SW480 (cell line): ENCODE data around the gene KRT28.

Source experiments
- DNase-seq: peaks from one replicate; pipeline ENCODE4 v3.0.0-alpha.2; 2016; ENCODE audit warnings: low spot score

The KRT28 gene, protein sequence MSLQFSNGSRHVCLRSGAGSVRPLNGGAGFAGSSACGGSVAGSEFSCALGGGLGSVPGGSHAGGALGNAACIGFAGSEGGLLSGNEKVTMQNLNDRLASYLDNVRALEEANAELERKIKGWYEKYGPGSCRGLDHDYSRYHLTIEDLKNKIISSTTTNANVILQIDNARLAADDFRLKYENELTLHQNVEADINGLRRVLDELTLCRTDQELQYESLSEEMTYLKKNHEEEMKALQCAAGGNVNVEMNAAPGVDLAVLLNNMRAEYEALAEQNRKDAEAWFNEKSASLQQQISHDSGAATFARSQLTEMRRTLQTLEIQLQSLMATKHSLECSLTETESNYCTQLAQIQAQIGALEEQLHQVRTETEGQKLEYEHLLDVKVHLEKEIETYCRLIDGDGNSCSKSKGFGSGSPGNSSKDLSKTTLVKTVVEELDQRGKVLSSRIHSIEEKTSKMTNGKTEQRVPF

DNA sequence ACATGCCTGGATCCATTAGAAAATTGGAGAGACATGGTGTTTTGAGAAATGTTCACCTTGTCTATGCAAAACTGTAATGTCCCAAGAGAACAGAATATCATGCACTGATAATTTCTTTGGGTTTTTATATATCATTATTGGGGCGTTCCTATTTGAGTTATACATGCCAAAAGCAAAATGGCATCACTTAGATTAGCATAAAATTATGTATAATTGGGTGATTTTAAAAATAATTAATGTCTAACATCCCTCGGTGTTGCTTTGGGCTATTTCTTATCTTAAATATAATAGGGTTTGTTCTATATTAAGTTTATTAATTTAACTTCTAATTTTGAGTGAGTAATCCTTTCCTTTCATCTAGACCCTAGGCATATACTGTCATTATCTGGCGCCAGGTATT, at the start of gene KRT28:
TSS of gene KRT28 (minus strand) at position 101 of the 400 bp plus-strand sequence. CDS start at position 35, 66 bp downstream.
- DNase-seq: no peak

DNA sequence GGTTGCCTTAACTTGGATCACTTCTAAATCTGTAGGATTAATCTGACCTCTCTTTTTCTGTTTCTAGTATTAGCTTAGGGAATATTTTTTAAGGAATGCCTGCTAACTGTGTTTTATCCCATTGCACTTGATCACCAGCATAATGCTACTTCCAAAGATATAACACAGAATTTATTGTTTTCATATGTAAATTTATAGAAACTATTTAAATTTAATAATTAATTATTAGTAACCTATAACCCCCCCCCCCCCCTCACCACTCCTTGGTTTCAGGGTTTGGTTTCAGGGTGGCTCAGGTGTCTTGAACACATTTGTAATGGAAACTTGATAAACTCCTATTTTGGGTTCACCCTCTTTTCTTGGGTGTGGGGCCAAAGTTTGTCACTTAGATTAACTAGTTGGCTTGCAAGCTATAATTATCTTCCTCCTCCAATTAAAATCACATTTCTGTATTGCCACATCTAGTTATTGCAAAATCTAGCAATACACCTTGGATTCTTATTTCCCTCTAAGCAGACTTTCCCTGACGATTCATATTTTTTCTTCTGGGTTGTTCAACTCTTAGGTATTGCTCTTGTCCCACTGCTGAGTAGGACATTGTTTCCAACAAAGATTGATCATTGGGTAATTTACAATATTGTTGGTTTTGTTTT, 49.0 kb upstream of the KRT28 start:
- no peak for DNase-seq

DNA sequence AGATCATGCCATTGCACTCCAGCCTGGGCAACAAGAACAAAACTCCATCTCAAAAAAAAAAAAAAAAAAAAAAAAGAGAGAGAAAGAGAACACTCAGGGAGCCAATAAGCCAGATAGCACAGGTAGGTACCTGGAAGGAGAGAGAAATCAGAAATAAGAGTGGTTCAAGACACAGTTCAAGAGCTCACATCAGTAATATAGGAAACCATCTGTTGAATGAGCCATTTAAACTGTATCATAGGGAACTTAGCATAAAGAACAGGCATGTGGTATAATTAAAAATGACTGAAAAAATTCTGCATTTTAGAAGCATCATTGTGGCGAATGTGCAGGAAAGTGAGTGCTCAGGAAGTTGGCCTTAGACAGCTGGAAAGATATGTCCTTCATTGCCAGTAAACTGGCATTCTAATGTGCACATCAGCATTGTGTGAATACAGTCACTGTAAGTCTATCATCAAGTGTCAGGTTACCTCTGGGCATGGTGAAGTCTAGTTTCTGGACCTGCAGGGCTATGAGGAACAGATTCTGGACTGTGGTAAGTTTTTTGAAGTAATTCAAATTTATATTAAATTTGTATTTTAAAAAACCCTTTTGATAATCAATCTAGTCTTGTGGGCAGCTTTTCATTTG, 46.9 kb upstream of the KRT28 start:
- no peak for DNase-seq

DNA sequence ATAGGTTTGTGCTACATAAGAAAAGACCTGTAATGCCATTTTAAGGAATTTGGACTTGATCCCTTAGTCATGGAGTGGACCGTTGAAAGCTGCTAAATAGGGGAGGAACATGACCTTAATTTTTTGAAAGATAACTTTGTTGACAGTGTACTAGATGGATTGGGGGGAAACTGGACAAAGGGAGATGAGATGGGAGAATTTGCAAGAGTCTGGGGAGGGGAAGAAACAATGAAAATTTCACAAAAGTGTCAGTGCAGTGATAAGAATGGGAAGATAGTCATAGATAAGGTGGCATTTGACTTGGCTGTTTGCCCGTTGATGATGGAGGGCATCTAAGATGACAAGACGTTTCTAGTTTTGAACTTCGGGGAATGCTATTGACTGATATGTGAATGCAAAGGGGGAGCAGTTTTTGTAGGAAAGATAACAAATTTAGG, 44.9 kb upstream of the KRT28 start:
- no peak for DNase-seq

DNA sequence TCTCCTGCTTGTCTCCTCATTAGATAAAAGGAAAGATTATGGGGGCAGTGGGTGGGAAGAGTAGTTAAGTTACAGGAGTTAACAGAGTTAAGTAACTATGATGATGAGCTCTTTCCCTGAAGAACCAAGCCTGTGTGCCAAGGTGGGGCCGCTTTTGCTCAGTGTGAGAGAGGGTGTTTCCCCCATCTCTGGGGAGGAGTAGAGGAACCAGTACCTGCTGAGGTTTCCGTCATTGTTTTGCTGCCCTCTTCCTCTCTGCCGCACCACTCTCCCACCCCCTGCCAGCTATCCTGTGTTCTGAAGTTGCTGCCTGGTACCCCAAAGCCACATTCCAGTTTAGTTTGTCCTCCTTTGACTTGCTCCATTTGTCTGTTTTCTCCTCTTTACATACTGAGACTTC, 43.5 kb upstream of the KRT28 start:
- DNase-seq: no peak

DNA sequence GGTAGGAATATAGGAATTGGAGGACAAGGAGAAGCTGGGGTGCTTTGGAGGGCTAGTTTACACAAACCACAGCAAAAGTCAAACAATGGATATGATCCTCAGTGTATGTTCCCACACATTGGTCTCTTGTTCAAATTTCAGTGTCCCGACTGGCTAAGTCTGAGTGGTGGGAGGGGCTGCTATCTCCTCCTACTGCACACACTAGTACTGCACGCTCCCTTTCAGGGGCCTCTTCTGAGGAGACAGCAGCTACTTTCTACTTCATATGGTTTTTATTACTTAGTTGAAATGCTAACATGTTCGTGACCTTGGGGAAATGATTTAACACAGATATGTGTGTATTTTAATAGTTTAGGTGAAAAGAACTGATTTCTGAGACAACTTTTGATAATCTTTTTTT, 41.5 kb upstream of the KRT28 start:
- DNase-seq: no peak

DNA sequence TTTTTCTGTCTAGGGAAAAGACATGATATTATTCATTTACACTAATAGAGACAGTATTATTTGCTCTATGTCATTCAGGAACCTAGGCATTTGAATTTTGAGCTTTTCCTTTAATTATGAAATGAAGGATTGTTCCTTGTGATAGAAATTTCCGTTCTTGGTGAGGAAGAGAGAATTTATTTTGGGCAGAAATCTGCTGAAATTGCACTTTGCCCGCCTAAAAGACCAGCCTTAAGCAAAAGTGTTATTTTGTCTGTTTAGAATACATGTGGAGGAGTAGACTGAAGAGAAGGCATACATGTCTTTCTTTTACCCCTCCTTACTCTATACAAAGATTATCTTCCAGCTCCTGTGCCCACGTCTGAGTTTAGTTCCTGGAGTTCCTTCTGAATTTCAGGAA, 39.4 kb upstream of the KRT28 start:
- no peak for DNase-seq

DNA sequence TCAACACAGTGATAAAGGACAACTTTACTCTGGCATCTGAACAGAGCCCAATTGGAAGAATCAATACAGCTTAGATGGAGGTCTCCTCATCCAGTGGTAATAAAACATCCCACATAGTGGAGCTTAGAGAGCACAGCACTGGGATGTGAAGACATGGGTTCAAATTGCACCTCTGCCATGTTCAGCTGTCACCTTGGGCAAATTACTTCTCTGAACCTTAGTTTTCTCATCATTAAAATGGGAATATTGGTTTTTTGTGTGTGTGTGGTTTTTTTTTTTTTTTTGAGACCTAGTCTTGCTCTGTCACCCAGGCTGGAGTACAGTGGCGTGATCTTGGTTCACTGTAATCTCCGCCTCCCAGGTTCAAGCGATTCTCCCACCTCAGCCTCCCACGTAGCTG, 36.3 kb upstream of the KRT28 start:
- no peak for DNase-seq

DNA sequence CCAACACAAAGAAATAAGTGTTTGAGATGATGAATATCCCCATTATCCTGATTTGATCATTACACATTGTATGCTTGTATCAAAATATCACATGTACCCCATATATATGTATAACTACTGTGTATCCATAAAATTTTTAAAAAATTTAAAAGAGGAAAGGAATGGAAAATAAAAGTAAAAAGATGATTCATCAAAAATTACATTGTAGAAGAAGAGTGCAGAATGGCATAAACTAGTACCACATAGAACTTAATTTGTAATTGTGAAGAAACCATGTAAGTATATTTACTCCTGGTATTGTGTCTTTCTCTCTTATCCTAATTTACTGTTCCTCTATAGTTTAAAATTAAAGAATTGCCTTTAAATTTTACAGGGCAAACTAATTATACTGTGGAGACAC, 34.1 kb upstream of the KRT28 start:
- DNase-seq: no peak

DNA sequence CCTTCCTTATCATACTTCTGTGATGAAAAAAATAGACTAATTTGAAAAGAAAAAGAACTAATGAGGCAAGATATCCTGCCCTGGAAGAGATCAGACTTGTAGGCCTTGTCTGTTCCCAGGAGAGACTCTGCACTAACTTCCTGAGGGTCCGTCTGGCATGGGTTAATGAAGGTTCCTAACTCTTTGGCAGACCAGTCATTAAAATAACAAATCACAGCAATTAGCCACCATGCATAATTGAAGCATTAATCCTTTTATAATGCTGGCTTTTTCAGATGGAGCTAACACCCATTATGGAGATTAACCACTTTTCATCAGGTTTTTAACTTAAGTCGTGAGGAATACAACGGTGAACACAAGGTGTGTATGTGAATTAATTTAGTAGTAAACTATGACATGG, 33.1 kb upstream of the KRT28 start:
- no peak for DNase-seq

DNA sequence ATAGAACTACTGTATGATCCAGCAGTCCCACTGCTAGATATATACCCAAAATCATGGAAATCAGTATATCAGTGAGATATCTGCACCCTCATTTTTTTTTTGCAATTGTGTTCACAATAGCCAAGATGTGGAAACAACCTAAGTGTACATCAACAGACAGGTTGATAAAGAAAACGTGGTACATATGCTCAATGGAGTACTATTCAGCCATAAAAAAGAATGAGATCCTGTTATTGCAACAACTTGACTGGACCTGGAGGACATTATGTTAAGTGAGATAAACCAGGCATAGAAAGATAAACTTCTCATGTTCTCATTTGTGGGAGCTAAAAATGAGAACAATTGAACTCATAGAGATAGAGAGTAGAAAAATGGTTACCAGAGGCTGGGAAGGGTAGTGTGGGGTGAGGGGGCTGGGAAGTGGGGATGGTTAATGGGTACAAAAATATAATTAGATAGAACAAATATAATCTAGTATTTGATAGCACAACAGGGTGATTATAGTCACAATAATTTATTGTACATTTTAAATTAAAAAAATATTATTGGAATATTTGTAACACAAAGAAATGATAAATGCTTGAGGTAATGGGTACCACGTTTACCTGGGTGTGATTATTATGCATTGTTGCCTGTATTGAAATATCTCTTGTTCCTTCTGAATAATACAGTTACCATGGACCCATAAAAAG, 30.5 kb upstream of the KRT28 start:
- DNase-seq: no peak

DNA sequence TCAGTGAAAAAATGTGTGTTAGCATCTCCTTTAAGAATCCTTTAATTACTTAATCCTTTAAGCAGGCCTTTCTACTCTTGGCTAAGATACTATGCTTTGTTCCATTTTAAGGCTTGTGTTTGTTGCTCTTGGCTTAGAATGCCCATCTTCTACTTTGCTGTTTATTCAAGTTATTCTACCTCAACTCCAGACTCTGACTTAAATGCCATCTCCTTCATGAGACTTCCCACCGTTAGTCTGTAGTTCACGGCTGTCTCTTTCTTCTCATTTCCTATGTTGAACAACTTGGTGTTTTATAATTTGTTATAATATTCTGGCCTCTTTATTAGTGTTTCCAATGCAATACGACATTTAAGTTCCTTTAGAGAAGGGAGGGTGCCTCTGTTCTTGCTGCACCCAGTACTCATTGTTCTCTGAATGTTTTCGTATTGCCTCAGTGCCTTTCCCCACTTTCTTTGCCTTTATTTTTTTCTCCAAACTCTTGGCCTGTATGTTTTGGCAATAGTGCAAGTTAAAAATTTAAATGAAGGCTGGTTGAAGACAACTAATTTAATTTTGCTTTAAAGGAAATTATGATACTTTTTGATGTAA, 28.8 kb upstream of the KRT28 start:
- no peak for DNase-seq

DNA sequence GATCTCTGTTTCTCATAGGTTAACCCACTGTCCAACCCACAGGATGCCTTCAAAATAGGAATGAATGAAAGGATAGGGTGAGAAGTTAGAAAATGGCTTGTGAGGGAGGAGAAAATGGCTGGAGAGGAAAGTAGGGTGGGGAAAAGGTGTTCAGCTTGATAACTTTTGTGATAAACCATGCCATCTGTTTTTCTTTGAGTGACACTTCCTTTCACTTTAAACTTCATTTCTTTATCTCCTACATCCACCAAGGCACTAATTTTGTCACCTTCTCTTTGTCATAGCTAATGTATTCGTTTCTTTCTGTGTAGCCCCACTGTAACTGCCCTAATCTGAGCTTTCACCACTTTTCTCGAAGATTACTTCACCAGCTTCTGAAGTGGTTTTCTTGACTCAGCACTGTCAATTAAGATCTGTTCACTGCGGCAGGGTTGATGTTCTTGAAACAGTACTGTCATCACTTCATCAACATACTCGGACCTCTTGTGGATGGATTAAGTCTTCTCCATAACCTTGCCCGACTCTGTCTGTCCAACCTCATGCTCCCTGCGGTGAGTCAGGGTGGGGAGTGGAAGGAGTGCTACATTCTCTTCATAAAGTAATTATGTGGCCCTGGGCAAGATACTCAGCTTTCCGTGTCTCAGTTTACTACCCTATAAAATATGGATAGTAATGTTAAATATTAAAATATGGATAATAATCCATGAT, 28.1 kb upstream of the KRT28 start:
- DNase-seq: no peak

DNA sequence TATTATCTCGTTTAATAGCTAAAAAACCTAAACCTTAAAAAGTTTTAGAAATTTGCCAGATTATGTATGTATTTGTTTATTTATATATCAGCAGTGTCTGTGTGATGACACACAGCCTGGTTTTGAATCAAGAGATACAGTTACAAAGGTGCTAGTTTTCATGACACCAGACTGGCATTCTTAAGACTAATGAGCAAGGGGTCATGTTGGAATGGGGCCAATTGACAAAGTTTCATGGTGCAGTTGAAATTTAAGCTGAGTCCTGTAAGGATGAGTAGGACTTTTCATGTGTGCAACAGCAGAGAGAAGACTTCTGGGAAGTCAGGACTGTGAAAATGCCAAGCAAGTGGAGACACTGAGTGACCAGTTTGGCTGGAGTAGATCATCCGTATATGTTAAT, 25.8 kb upstream of the KRT28 start:
- DNase-seq: no peak

DNA sequence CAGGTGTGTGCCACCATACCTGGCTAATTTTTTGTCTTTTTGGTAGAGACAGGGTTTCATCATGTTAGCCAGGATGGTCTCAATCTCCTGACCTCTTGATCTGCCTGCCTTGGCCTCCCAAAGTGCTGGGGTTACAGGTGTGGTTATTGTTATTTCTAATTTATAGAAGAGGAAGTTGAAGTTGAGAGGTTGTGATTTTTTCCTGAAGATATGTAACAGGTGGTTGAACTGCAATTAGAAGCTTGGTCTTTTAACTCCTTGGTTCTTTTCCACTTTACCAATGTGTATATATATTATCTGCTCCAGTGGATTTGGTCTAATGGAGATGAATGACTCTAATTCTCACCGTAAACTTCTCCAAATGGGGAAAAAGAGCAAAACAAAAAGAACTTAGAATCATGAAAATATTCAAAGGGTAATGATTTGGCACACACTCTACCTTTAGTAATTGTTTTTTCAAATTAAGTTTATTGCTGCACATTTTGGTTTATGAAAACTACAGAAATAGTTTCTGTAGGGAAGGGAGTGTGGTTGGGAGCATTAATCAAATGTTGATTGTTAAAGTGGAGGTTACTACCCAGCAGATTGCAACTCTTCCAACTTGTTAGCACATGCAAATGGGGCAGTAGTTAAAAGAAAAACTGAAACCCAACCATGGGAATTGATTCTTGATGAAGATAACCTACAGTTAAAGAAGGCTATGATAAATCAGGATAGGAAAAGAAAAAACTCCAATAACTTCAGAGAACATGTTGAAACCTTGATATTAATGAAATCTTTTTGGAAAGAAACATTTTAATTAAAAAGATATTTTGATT, 24.5 kb upstream of the KRT28 start:
- no peak for DNase-seq

DNA sequence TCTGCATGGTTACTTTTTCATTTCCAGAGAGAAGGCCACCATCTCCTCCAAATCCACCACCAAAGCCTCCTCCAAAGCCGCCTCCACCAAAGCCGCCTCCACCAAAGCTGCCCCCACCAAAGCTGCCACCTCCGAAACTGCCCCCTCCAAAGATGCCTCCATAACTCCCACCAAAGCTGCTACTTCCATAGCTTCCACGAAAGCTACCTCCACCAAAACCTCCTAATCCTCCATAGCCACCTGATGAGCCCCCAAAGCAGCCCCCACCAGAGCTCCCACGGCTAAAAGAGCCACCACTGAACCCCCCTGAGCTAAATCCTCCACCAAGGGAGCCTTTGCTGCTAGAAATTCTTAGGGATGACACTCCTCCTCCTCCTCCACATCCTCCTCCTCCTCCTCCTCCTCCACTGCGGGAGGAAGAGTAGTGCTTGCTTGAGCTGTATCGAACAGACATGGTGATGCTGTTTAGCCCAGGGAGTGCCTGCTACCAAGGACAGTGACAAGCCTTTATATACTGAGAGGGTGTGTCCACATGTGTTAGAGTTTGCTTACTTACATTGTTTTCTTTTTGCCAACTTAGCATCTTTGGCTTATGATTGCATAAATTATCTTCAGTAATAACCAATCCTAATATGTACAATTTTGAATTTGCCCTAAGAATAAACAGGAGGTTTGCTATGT, 22.5 kb upstream of the KRT28 start, which contains the start of gene KRT10:
TSS of gene KRT10 (minus strand) at position 483 of the 681 bp plus-strand sequence. CDS start at position 454, 29 bp downstream.
- DNase-seq: no peak

DNA sequence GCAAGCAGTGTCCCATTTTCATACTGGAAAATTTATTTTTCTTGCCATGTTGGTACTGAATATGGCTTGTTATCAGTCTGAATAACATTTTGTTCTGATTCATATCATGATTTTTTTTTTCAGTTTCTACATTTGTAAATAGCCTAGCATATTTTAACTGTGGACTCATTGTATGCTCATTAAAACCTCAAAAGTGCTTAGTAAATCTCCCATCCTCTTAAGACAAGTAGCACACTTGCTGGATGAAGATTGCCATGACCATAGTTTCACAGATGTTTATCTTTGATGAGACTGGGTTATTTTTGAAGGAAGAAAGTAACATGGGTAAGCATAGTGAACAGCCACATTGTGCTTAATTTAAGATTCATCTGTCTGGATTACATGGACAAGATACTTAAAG, 21.8 kb upstream of the KRT28 start:
- no peak for DNase-seq

DNA sequence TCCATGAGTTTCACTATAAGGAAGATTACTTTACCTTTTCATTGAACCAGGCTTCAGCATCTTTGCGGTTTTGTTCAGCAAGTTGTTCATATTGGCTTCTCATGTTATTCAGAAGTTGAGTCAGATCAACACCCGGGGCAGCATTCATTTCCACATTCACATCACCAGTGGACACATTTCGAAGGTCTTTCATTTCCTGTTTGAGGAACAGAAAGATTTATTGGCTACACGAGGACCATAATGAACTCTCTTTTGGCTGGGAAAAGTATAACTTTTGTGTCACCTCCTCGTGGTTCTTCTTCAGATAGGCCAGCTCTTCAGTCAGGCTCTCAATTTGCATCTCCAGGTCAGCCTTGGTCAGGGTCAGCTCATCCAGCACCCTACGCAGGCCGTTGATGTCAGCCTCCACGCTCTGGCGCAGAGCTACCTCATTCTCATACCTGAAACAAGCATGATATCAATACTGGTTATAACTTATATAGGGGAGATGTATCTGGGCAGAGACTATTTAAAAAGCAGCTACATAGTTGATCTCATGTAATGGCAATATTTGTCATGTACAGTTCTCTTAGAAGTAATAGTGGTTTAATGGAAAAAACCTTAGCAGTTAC, 20.6 kb upstream of the KRT28 start:
- DNase-seq: no peak

DNA sequence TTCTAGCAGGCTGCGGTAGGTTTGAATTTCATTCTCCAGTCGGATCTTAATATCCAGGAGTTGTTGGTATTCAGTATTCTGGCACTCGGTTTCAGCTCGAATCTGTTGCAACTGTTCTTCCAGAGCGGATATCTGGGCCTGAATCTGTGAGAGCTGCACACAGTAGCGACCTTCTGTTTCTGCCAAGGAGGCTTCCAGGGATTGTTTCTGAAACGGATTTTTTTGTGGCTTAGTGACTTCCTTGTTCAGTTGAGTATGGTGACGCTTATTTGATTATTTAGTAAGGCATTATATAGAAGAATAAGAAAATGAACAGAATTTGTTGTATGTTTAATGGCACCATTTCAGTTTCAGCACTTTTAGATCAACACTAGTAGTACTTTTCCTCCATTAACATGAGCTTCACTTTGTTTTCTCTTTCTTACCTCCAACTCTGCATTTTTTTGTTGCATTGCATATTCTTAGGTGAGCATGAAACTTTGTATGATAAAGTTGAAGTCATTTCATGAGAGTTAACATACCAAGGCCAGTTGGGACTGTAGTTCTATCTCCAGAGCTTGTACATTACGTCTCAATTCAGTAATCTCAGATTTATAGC, 19.9 kb upstream of the KRT28 start:
- DNase-seq: no peak
